ENCODE measurements around the gene C1orf21.

DNA sequence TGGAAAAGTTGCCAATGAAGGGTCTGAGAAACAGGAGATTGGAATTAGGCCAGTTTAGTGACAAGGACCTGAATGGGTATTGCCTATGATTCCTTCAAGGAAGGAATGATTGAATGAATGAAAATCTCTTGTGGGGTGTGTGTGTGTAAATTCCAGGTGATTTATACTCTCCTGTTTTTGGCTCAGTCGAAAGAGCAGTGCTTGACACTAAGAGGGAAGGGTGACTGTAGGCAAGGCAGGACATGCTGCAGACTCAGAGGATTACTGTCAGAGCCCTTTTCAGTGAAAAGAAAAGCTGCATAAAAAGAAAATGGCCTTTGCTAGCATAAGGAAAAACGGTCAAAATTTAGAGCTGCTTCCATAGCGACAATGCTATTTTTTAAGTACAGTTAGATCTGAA, 30.1 kb downstream of the C1orf21 start:
- TF ChIP-seq, protein P1, sequence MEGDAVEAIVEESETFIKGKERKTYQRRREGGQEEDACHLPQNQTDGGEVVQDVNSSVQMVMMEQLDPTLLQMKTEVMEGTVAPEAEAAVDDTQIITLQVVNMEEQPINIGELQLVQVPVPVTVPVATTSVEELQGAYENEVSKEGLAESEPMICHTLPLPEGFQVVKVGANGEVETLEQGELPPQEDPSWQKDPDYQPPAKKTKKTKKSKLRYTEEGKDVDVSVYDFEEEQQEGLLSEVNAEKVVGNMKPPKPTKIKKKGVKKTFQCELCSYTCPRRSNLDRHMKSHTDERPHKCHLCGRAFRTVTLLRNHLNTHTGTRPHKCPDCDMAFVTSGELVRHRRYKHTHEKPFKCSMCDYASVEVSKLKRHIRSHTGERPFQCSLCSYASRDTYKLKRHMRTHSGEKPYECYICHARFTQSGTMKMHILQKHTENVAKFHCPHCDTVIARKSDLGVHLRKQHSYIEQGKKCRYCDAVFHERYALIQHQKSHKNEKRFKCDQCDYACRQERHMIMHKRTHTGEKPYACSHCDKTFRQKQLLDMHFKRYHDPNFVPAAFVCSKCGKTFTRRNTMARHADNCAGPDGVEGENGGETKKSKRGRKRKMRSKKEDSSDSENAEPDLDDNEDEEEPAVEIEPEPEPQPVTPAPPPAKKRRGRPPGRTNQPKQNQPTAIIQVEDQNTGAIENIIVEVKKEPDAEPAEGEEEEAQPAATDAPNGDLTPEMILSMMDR (IDR thresholded peaks at IDR 0.05) = no peak
- no peak for TF ChIP-seq POLR2A (IDR thresholded peaks at IDR 0.05)

All from Peyer's patch (tissue), 4 donors.